ENCODE data around the gene MGAT3. TPM values are rescaled to one million over a fixed set of nuclear protein-coding genes. Genes with fewer than 3 reads are reported as not detected.

Gene MGAT3
- total RNA-seq, 1 donor from 2014 or later, result 32.7 TPM

DNA sequence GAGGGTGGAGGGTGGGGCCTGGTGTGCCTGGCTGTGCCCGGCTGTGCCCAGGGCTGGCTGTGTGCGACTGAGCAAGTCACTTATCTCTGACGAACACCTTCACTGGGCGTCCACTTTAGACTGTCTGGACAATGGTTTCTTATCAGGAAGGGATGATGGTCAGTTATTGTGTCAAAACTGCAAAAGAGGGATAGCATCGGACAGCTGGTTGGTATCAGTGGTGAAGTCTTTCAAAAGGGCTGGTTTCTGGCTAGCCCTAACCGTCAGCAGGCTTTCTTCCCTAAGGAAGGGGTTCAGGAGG lies 4.1 kb upstream of the MGAT3 start:
- TF ChIP-seq, protein P1, sequence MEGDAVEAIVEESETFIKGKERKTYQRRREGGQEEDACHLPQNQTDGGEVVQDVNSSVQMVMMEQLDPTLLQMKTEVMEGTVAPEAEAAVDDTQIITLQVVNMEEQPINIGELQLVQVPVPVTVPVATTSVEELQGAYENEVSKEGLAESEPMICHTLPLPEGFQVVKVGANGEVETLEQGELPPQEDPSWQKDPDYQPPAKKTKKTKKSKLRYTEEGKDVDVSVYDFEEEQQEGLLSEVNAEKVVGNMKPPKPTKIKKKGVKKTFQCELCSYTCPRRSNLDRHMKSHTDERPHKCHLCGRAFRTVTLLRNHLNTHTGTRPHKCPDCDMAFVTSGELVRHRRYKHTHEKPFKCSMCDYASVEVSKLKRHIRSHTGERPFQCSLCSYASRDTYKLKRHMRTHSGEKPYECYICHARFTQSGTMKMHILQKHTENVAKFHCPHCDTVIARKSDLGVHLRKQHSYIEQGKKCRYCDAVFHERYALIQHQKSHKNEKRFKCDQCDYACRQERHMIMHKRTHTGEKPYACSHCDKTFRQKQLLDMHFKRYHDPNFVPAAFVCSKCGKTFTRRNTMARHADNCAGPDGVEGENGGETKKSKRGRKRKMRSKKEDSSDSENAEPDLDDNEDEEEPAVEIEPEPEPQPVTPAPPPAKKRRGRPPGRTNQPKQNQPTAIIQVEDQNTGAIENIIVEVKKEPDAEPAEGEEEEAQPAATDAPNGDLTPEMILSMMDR (IDR thresholded peaks at IDR 0.05; ENCODE audit: unreplicated experiment), result no peak
- H3K4me1 Mint-ChIP-seq (ENCODE audit: low read depth), result peaks cover 17% of the 10 kb centered on the region
- no peak overlapping the region for H3K4me3 Mint-ChIP-seq (ENCODE audit: low read depth)
- H3K36me3 Mint-ChIP-seq (ENCODE audit: insufficient read depth), result no peaks in the 10 kb centered on the region
- no peak overlapping the region for H3K27ac Mint-ChIP-seq
- no peak for DNase-seq (ENCODE audit: low spot score, unreplicated experiment)
- H3K27me3 Mint-ChIP-seq, result peaks cover 11% of the 10 kb centered on the region
- no peaks in the 10 kb centered on the region for H3K9me3 Mint-ChIP-seq (ENCODE audit: low read depth)

GRCh38 chr22:39453765-39454378 lies 2.9 kb upstream of the MGAT3 start:
- DNase-seq (ENCODE audit: low spot score, unreplicated experiment), result no peak
- peak overlapping the region; percentile 77 for H3K27ac Mint-ChIP-seq
- H3K9me3 Mint-ChIP-seq (ENCODE audit: low read depth), result no peaks in the 10 kb centered on the region
- H3K27me3 Mint-ChIP-seq, result peaks cover 11% of the 10 kb centered on the region
- H3K4me1 Mint-ChIP-seq (ENCODE audit: low read depth), result peaks cover 22% of the 10 kb centered on the region
- no peak overlapping the region for H3K4me3 Mint-ChIP-seq (ENCODE audit: low read depth)
- TF ChIP-seq, protein P1 (IDR thresholded peaks at IDR 0.05; ENCODE audit: unreplicated experiment), result no peak
- H3K36me3 Mint-ChIP-seq (ENCODE audit: insufficient read depth), result no peaks in the 10 kb centered on the region

DNA sequence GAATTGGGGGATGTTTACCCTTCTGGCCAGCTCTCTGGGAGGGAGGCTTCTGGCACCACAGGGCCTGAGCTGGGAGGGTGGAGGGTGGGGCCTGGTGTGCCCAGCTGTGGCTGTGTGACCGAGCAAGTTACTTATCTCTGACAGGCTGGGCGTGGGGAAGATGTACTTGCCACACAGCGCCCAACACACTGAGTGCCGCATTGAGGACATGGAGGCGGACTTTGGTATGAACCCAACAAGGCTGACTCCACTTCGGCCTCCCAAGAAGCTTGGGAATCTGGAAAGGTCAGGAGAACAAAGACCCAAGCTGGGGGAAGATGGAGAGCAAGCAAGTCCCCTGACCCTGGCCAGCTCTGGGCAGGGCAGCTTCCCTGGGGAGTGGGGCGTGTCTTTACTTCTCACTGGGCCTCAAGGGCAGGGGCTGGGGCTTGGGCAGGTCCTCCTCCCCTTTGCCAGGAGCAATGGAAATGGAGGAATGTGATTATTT lies 2.4 kb upstream of the MGAT3 start:
- H3K4me1 Mint-ChIP-seq (ENCODE audit: low read depth), result peaks cover 22% of the 10 kb centered on the region
- H3K27me3 Mint-ChIP-seq, result peaks cover 11% of the 10 kb centered on the region
- DNase-seq (ENCODE audit: low spot score, unreplicated experiment), result no peak
- no peaks in the 10 kb centered on the region for H3K9me3 Mint-ChIP-seq (ENCODE audit: low read depth)
- TF ChIP-seq, protein P1 (IDR thresholded peaks at IDR 0.05; ENCODE audit: unreplicated experiment), result no peak
- no peaks in the 10 kb centered on the region for H3K36me3 Mint-ChIP-seq (ENCODE audit: insufficient read depth)
- H3K27ac Mint-ChIP-seq, result peak overlapping the region; percentile 85
- peak overlapping the region; percentile 32 for H3K4me3 Mint-ChIP-seq (ENCODE audit: low read depth)

DNA sequence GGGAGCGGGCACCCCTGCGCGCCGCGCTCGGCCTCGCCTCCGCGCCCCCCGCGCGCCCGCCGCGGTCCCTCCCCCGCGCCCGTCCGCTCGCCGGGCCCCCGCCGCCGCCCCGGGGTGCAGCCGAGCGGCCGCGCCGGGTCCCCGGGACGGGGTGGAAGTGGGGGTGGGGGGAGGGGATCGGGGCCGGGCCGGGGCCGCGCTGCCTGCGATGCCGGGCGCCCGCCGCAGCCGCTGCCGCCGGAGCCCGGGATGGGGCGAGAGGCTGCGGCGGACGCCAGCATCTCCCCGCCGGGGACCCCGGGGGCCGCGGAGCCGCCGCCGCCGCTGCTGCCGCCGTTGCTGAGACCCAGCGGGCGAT lies 365 bp downstream of the MGAT3 start:
- H3K36me3 Mint-ChIP-seq (ENCODE audit: insufficient read depth), result no peaks in the 10 kb centered on the region
- H3K27ac Mint-ChIP-seq, result no peak overlapping the region
- H3K27me3 Mint-ChIP-seq, result peaks cover 6% of the 10 kb centered on the region
- TF ChIP-seq, protein P1 (IDR thresholded peaks at IDR 0.05; ENCODE audit: unreplicated experiment), result no peak
- no peak overlapping the region for H3K4me3 Mint-ChIP-seq (ENCODE audit: low read depth)
- peaks cover 21% of the 10 kb centered on the region for H3K4me1 Mint-ChIP-seq (ENCODE audit: low read depth)
- DNase-seq (ENCODE audit: low spot score, unreplicated experiment), result no peak
- H3K9me3 Mint-ChIP-seq (ENCODE audit: low read depth), result no peaks in the 10 kb centered on the region

GRCh38 chr22:39457556-39458443 lies 988 bp downstream of the MGAT3 start:
- Mint-ChIP-seq H3K27ac (peak overlapping the region; percentile 56), H3K9me3 (ENCODE audit: low read depth) (no peaks in the 10 kb centered on the region), H3K4me3 (ENCODE audit: low read depth) (peak overlapping the region; percentile 82), H3K36me3 (ENCODE audit: insufficient read depth) (no peaks in the 10 kb centered on the region), H3K27me3 (peaks cover 6% of the 10 kb centered on the region), H3K4me1 (ENCODE audit: low read depth) (peaks cover 23% of the 10 kb centered on the region)
- DNase-seq (ENCODE audit: low spot score, unreplicated experiment), result no peak
- TF ChIP-seq, protein P1 (IDR thresholded peaks at IDR 0.05; ENCODE audit: unreplicated experiment), result no peak

Measured in progenitor cell of endocrine pancreas (in vitro differentiated cells).